ENCODE results near the gene TRAFD1. TPM values are rescaled to one million over a fixed set of nuclear protein-coding genes. Genes with fewer than 3 reads are reported as not detected.

TRAFD1 gene
- total and polyA plus RNA-seq, 9 of the 15 experiments (the other 6 are each of a cell fraction or from before 2014, with no cell fraction given): 41.3 to 85.5 (median 54.5) TPM

DNA sequence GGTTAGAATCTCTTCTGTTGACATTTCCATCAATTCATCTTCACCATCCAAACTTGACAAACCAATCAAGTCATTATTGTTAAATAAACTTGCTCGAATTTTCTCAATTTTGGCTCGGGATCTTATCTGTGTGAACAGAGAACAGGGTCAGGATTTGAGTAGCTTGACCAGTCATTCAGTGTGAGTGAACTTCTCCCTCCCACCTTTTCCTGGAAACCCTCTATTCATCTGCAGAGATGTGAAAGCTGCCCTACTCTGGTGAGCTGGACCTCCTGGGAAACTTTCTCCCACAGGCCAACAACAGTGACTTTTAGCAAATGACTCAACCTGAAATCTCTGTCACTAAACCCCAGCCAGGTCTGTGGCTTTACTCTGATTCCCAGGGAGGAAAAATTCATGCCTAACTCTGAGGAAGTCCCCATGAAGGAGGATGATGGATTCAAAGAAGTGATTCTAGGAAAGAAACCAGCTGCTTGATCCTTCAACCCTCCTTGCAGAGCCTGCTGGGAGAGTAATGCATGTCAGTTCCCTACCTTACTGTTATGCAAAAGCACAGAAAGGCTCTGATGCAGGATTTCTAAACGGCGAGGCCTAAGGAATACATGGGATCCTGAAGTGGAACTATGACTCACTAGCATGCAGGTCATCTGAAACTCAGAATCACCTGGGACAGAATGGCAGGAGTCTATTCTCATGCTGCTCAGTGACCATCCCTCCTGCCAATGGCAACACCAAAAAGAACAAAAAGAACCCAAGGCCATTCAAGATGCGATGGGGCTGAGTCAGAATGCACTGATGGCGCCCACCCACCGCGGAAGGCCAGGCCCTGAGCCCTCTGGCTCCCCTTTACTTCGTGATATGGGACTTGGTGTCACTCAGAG, 58.0 kb downstream of the TRAFD1 start:
- no peaks in the 10 kb centered on the region; a peak in 1 of 5 replicates for H3K4me1 ChIP-seq (replicated peaks in 1 of 2; ENCODE audit: control insufficient read depth in 2 of 2, insufficient read depth in 2 of 2, low read length in 2 of 2)
- no peak overlapping the region for H3K4me2 ChIP-seq (ENCODE audit: insufficient read depth, low read length)
- H3K27ac ChIP-seq (ENCODE audit: extremely low read depth, low read depth, low read length): no peak overlapping the region
- FAIRE-seq: peak; percentile 49
- no TSS peak for BruUV-seq (replicated peaks)
- peaks cover 63% of the 10 kb centered on the region; the same call in 2 of the 3 replicates for H3K36me3 ChIP-seq (ENCODE audit: control insufficient read depth, insufficient read depth, low read length)
- intact Hi-C loops (cut with micrococcal nuclease): no loop called here
- no peak overlapping the region for H3K4me3 ChIP-seq
- H3K9me1 ChIP-seq (ENCODE audit: control insufficient read depth, insufficient read depth, low read length): peaks cover 5% of the 10 kb centered on the region
- H3K79me2 ChIP-seq (ENCODE audit: control insufficient read depth, insufficient read depth, low read length): no peaks in the 10 kb centered on the region
- no peak overlapping the region for H2AFZ ChIP-seq (ENCODE audit: low read depth, low read length)
- 67% methylated on average over 9 of the region's 9 CpGs for WGBS (ENCODE audit: insufficient coverage, low coverage, missing lambda C conversion rate)
- peak in 2 of 4 experiments; percentile 38 to 50 for DNase-seq (ENCODE audit: extremely low read depth in 1 of 4, low spot score in 3 of 4)
- CTCF ChIA-PET (ENCODE audit: low intra/inter-chr PET ratio): no interaction called here
- no peaks in the 10 kb centered on the region for H3K9me3 ChIP-seq (replicated peaks; ENCODE audit: control insufficient read depth, insufficient read depth, low read depth, low read length)
- POLR2A ChIA-PET: interaction anchor here (0.6 to 1.6 kb wide), 5 partner anchors 9 to 1003 kb away, joined by 3 to 7 read pairs (median 3); no protein-coding TSS in a partner anchor
- ATAC-seq: peak; percentile 62
- no peaks in the 10 kb centered on the region for H3K27me3 ChIP-seq (ENCODE audit: control insufficient read depth in 2 of 2, insufficient read depth in 2 of 2, low read length in 2 of 2)
- in situ Hi-C loops (cut with MboI): no loop called here
- 0 out of 4 replicates have a peak overlapping the region, but pooled peaks of 1 of the 2 experiments have one; percentile 21 for H3K9ac ChIP-seq (ENCODE audit: insufficient read depth in 1 of 2, low read depth in 2 of 2, low read length in 2 of 2)
- no peaks in the 10 kb centered on the region for H4K20me1 ChIP-seq (replicated peaks; ENCODE audit: control insufficient read depth, insufficient read depth, low read length)
- TF ChIP-seq NRF1 (conservative IDR thresholded peaks at IDR 0.05 in 1 of 2, IDR thresholded peaks at IDR 0.05 in 1 of 2): no peak
- TF ChIP-seq FOSL1 (tag; conservative IDR thresholded peaks at IDR 0.05): peak; percentile 73
- no peak for TF ChIP-seq POLR2AphosphoS5 (IDR thresholded peaks at IDR 0.05; ENCODE audit: control insufficient read depth, insufficient read depth, low read depth, low read length)
- TF ChIP-seq HDAC1 (IDR thresholded peaks at IDR 0.05): peak in 1 of 2 experiments; percentile 94; a peak in 2 of 4 replicates
- no peak for TF ChIP-seq PRMT5 (CRISPR knock-in tag; IDR thresholded peaks at IDR 0.05)
- no peak for TF ChIP-seq IRF2 (CRISPR knock-in tag; IDR thresholded peaks at IDR 0.05)
- TF ChIP-seq SMC3 (conservative IDR thresholded peaks at IDR 0.05; ENCODE audit: insufficient read depth, low read depth, low read length): no peak
- peak; percentile 50 to 78; a peak in 3 of 4 replicates for TF ChIP-seq RCOR1 (IDR thresholded peaks at IDR 0.05; ENCODE audit: borderline replicate concordance in 1 of 2, low read depth in 2 of 2, low read length in 2 of 2)
- TF ChIP-seq TARDBP (IDR thresholded peaks at IDR 0.05): no peak
- TF ChIP-seq CBFA2T3 (IDR thresholded peaks at IDR 0.05): peak; percentile 50
- no peak for TF ChIP-seq POU5F1 (IDR thresholded peaks at IDR 0.05; ENCODE audit: borderline replicate concordance, low read depth, low read length, partially characterized antibody)
- no peak for TF ChIP-seq HEY1 (CRISPR knock-in tag; IDR thresholded peaks at IDR 0.05; ENCODE audit: borderline replicate concordance)
- no peak for TF ChIP-seq ZNF282 (CRISPR knock-in tag; IDR thresholded peaks at IDR 0.05)
- no peak for TF ChIP-seq COPS2 (conservative IDR thresholded peaks at IDR 0.05)
- peak; percentile 98 for TF ChIP-seq KDM1A (IDR thresholded peaks at IDR 0.05)
- peak in 1 of 2 experiments; percentile 38; a peak in 1 of 4 replicates for TF ChIP-seq MNT (conservative IDR thresholded peaks at IDR 0.05)
- no peak for TF ChIP-seq SMAD2 (IDR thresholded peaks at IDR 0.05; ENCODE audit: low read depth, low read length)
- TF ChIP-seq GATAD2B (IDR thresholded peaks at IDR 0.05; ENCODE audit: borderline replicate concordance): no peak
- TF ChIP-seq HMGN3 (IDR thresholded peaks at IDR 0.05; ENCODE audit: borderline replicate concordance, extremely low read depth, insufficient read length, low read depth, low read length): no peak
- TF ChIP-seq ESRRA (IDR thresholded peaks at IDR 0.05; ENCODE audit: borderline replicate concordance, low read depth): no peak
- TF ChIP-seq SRSF3 (IDR thresholded peaks at IDR 0.05; ENCODE audit: insufficient read depth, low read length): no peak
- TF ChIP-seq NUFIP1 (IDR thresholded peaks at IDR 0.05; ENCODE audit: partially characterized antibody): no peak
